Astrocyte (in vitro differentiated cells and primary cell): Measurements from ENCODE around the gene PTPRN2. TPM values are rescaled to one million over a fixed set of nuclear protein-coding genes. Genes with fewer than 3 reads are reported as not detected.

Source experiments
- DNase-seq: peaks from one replicate; pipeline ENCODE4 v3.0.0-alpha.2; 2010; ENCODE audit warnings: low read depth
- FAIRE-seq: peaks from 2 replicates; lab custom pipeline; 2011; peaks lifted over from hg19 to GRCh38; lab: Jason Lieb, UNC
- H2AFZ ChIP-seq: 2 replicates; pipeline ENCODE4 v1.6.0; 2012; ENCODE audit warnings: low read depth, low read length, inconsistent platforms
- H3K27ac ChIP-seq: 2 replicates; pipeline ENCODE4 v1.5.1; 2011; ENCODE audit warnings: low read depth, low read length, inconsistent platforms
- H3K27me3 ChIP-seq: 2 replicates; pipeline ENCODE4 v1.6.0; 2011; ENCODE audit warnings: low read length, inconsistent platforms; ENCODE audit not compliant: insufficient read depth
- H3K36me3 ChIP-seq: 2 replicates; pipeline ENCODE4 v1.5.1; 2011; ENCODE audit warnings: low read length, inconsistent platforms; ENCODE audit not compliant: insufficient read depth
- H3K4me1 ChIP-seq: 2 replicates; pipeline ENCODE4 v1.5.1; 2011; ENCODE audit warnings: low read length, inconsistent platforms; ENCODE audit not compliant: insufficient read depth
- H3K4me2 ChIP-seq: 2 replicates; pipeline ENCODE4 v1.6.0; 2012; ENCODE audit warnings: low read length, inconsistent platforms
- H3K4me3 ChIP-seq: 2 replicates; pipeline ENCODE4 v1.5.1; 2011; ENCODE audit warnings: low read depth, mild to moderate bottlenecking, low read length, inconsistent platforms; ENCODE audit not compliant: insufficient read depth
- H3K79me2 ChIP-seq: 2 replicates; pipeline ENCODE4 v1.6.0; 2012; ENCODE audit warnings: mild to moderate bottlenecking, low read length, inconsistent platforms; ENCODE audit not compliant: insufficient read depth
- H3K9ac ChIP-seq: 2 replicates; pipeline ENCODE4 v1.6.0; 2012; ENCODE audit warnings: mild to moderate bottlenecking, low read length, inconsistent platforms
- H3K9me3 ChIP-seq: 2 replicates; pipeline ENCODE4 v1.5.1; 2012; ENCODE audit warnings: low read depth, mild to moderate bottlenecking, low read length, inconsistent platforms; ENCODE audit not compliant: insufficient read depth
- H4K20me1 ChIP-seq: 2 replicates; pipeline ENCODE4 v1.6.0; 2012; ENCODE audit warnings: low read length, inconsistent platforms; ENCODE audit not compliant: insufficient read depth
- H3K27ac Mint-ChIP-seq: one replicate; pipeline ENCODE4 v1.8.0; 2021; ENCODE audit warnings: mild to moderate bottlenecking, mixed read lengths; ENCODE audit not compliant: unreplicated experiment
- H3K27me3 Mint-ChIP-seq: one replicate; pipeline ENCODE4 v1.8.0; 2021; ENCODE audit warnings: low read depth, mixed read lengths; ENCODE audit not compliant: unreplicated experiment
- H3K36me3 Mint-ChIP-seq: one replicate; pipeline ENCODE4 v1.8.0; 2021; ENCODE audit warnings: low read depth, mixed read lengths; ENCODE audit not compliant: unreplicated experiment
- H3K4me1 Mint-ChIP-seq: one replicate; pipeline ENCODE4 v1.8.0; 2021; ENCODE audit warnings: low read depth, mixed read lengths; ENCODE audit not compliant: unreplicated experiment
- H3K4me3 Mint-ChIP-seq: one replicate; pipeline ENCODE4 v1.8.0; 2021; ENCODE audit warnings: mild to moderate bottlenecking, moderate library complexity, mixed read lengths; ENCODE audit not compliant: unreplicated experiment
- H3K9me3 Mint-ChIP-seq: one replicate; pipeline ENCODE4 v1.8.0; 2021; ENCODE audit warnings: mild to moderate bottlenecking, mixed read lengths; ENCODE audit not compliant: unreplicated experiment
- EZH2 ChIP-seq: IDR thresholded peaks from 2 replicates; pipeline ENCODE4 v1.6.1; 2012; ENCODE audit warnings: mild to moderate bottlenecking, low read length, inconsistent platforms; ENCODE audit not compliant: insufficient read depth
- total RNA-seq: library from RNA; stranded (reverse); gene quantifications from 2 replicates; pipeline ENCODE4 v1.2.1, GENCODE V29; 2021
- TF ChIP-seq, protein P1 (sequence below): IDR thresholded peaks from 2 replicates; pipeline ENCODE4 v1.5.1; 2011; ENCODE audit warnings: low read depth, mild to moderate bottlenecking, inconsistent platforms, low read length, moderate library complexity; ENCODE audit not compliant: insufficient read depth

PTPRN2 gene
- total RNA-seq, 1 donor from 2014 or later = 0.09 TPM

DNA sequence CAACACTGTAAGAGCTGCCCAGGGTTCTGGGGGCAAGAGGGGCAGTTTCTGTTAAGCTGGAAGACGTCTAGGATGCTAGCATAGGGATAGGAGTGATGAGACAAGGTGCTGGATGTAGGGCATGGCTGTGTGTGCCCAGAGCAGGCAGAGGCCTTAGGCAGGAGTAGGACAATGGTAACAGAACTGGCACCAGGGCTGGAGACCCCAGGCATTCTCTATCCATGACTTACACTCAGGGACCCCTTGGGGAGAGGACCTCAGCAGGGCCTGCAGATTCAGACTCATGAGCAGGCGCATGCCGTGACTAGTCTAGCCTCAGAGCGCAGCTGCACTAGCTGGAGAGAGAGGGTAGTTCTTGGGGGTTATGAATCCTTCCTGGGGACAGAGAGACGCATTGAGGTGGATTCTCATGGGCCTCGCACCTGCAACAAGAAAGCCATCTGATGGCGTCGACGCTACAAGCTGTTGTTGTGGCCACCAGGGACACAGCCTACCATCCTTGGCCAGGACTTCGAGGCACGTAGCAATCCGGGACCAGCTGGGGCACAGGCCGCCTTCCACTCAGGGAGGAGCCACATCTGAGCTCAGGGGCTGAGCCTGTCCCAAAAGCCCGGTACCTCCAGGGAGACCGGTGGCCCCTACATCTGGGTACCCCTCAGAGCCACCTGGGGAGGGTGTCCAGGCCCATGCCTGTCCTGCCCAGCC is 474.1 kb downstream of the PTPRN2 start:
- Histone ChIP-seq H3K27ac (no peak overlapping the region), H3K4me1 (no peaks in the 10 kb centered on the region), H3K9me3 (peaks cover 31% of the 10 kb centered on the region), H3K4me2 (no peak overlapping the region), H4K20me1 (no peaks in the 10 kb centered on the region), H3K36me3 (no peaks in the 10 kb centered on the region), H3K9ac (no peak overlapping the region), H3K79me2 (no peaks in the 10 kb centered on the region), H3K4me3 (no peak overlapping the region), H3K27me3 (no peaks in the 10 kb centered on the region), H2AFZ (no peak overlapping the region)
- FAIRE-seq = no peak
- Mint-ChIP-seq H3K27ac (no peak overlapping the region), H3K9me3 (peaks cover 20% of the 10 kb centered on the region), H3K36me3 (no peaks in the 10 kb centered on the region), H3K4me1 (no peaks in the 10 kb centered on the region), H3K4me3 (no peak overlapping the region), H3K27me3 (no peaks in the 10 kb centered on the region)
- no peak for TF ChIP-seq EZH2
- TF ChIP-seq, protein P1, sequence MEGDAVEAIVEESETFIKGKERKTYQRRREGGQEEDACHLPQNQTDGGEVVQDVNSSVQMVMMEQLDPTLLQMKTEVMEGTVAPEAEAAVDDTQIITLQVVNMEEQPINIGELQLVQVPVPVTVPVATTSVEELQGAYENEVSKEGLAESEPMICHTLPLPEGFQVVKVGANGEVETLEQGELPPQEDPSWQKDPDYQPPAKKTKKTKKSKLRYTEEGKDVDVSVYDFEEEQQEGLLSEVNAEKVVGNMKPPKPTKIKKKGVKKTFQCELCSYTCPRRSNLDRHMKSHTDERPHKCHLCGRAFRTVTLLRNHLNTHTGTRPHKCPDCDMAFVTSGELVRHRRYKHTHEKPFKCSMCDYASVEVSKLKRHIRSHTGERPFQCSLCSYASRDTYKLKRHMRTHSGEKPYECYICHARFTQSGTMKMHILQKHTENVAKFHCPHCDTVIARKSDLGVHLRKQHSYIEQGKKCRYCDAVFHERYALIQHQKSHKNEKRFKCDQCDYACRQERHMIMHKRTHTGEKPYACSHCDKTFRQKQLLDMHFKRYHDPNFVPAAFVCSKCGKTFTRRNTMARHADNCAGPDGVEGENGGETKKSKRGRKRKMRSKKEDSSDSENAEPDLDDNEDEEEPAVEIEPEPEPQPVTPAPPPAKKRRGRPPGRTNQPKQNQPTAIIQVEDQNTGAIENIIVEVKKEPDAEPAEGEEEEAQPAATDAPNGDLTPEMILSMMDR = no peak
- DNase-seq = no peak

- no peak overlapping the region for H3K9ac ChIP-seq
- Mint-ChIP-seq H3K27ac (no peak overlapping the region), H3K9me3 (peaks cover 23% of the 10 kb centered on the region), H3K4me1 (no peaks in the 10 kb centered on the region), H3K4me3 (no peak overlapping the region), H3K36me3 (no peaks in the 10 kb centered on the region), H3K27me3 (no peaks in the 10 kb centered on the region)
- H3K36me3 ChIP-seq = no peaks in the 10 kb centered on the region
- TF ChIP-seq EZH2 = no peak
- TF ChIP-seq, protein P1 = no peak
- no peak overlapping the region for H3K27ac ChIP-seq
- peaks cover 33% of the 10 kb centered on the region for H3K9me3 ChIP-seq
- no peak overlapping the region for H2AFZ ChIP-seq
- no peak overlapping the region for H3K4me2 ChIP-seq
- FAIRE-seq = no peak
- no peaks in the 10 kb centered on the region for H3K4me1 ChIP-seq
- H3K79me2 ChIP-seq = no peaks in the 10 kb centered on the region
- H3K4me3 ChIP-seq = no peak overlapping the region
- H4K20me1 ChIP-seq = no peaks in the 10 kb centered on the region
- DNase-seq = no peak
- H3K27me3 ChIP-seq = no peaks in the 10 kb centered on the region
These were observed 474.9 kb downstream of the PTPRN2 start for GRCh38 chr7:158112571-158113320.
